Peyer's patch (tissue), 4 donors: Measurements from ENCODE around the gene ACTL6B. TPM values are rescaled to one million over a fixed set of nuclear protein-coding genes. Genes with fewer than 3 reads are reported as not detected.

ENCODE experiments used
- DNase-seq, 3 donors: peaks; one replicate each; pipeline ENCODE4 v3.0.0-alpha.2; 2017 to 2019
- H3K27ac ChIP-seq, 4 donors: fragments of 200-600 bp; sonication (generic); one replicate each; pipeline ENCODE4 v1.5.1; 2016 to 2019
- H3K27me3 ChIP-seq, 2 donors: fragments of 200-600 bp; sonication (generic); one replicate each; pipeline ENCODE4 v1.5.1; 2019
- H3K36me3 ChIP-seq, 3 donors: fragments of 200-600 bp; sonication (generic); one replicate each; pipeline ENCODE4 v1.5.1; 2016 to 2019
- H3K4me1 ChIP-seq, 4 donors: fragments of 200-600 bp; sonication (generic); one replicate each; pipeline ENCODE4 v1.5.1; 2016 to 2019
- H3K4me3 ChIP-seq, 4 donors: fragments of 200-600 bp; sonication (generic); 1 replicate in 3 of 4; 2 replicates in 1 of 4; pipeline ENCODE4 v1.5.1; 2016 to 2019; ENCODE audit warnings: mild to moderate bottlenecking in 1 of 4
- H3K9me3 ChIP-seq, 4 donors: fragments of 200-600 bp; sonication (generic); one replicate each; pipeline ENCODE4 v1.5.1; 2016 to 2019; ENCODE audit warnings: mild to moderate bottlenecking in 1 of 4
- POLR2A ChIP-seq, 2 donors: fragments of 450-650 bp; IDR thresholded peaks; one replicate each; pipeline ENCODE4 v1.5.1; 2017; ENCODE audit warnings: antibody characterized with exemption in 2 of 2, mild to moderate bottlenecking in 2 of 2, moderate library complexity in 2 of 2
- total RNA-seq, 4 donors: library from RNA; depleted of rRNA; stranded (reverse); fragments of >200 nt; gene quantifications; one replicate each; pipeline ENCODE4 v1.1.0, GENCODE V29; 2016
- TF ChIP-seq, protein P1 (sequence below), 6 experiments: fragments of 450-650 bp in 4 of 6; fragments of 200-600 bp in 2 of 6; sonication (generic) in 1 of 6; IDR thresholded peaks; one replicate each; pipeline ENCODE4 v1.5.1; 2017 to 2019; ENCODE audit warnings: antibody characterized with exemption in 6 of 6, mild to moderate bottlenecking in 3 of 6, moderate library complexity in 1 of 6

ACTL6B gene
- total RNA-seq, 4 donors from 2014 or later, result not detected

DNA sequence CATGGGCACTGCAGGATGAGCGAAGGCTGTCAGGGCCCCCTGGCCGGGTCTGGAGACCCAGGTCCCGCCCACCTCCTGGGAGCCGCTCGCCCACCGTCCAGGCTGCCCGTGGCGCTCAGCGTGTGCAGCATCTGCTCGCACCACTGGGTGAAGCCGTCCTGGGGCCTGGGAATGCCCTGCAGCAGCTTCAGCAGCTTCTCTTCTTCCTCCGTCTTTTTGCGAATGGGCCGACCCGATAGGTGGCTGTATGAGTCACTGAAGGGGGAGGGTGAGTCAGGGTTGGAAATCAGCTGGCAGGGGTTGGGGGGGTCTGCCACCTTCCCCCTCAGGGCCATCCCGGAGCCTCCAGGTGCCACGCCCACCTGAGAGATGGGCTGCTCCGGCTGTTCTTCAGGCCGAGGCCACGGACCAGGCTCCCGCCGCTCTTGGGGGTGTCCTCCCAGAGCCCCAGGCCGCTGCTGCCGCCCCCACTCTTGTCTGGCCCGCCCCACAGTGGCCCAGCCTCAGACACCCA lies 26.0 kb upstream of the ACTL6B start:
- H3K9me3 ChIP-seq, result no peaks in the 10 kb centered on the region
- H3K4me3 ChIP-seq, result no peak overlapping the region
- peaks cover 0 to 100% (median 0%) of the 10 kb centered on the region in 3 donors for H3K36me3 ChIP-seq
- peak in 1 of 3 donors; percentile 49 for DNase-seq
- H3K27ac ChIP-seq, result no peak overlapping the region
- peaks cover 0 to 21% (median 0%) of the 10 kb centered on the region in 4 donors for H3K4me1 ChIP-seq
- H3K27me3 ChIP-seq, result no peaks in the 10 kb centered on the region
- TF ChIP-seq, protein P1, sequence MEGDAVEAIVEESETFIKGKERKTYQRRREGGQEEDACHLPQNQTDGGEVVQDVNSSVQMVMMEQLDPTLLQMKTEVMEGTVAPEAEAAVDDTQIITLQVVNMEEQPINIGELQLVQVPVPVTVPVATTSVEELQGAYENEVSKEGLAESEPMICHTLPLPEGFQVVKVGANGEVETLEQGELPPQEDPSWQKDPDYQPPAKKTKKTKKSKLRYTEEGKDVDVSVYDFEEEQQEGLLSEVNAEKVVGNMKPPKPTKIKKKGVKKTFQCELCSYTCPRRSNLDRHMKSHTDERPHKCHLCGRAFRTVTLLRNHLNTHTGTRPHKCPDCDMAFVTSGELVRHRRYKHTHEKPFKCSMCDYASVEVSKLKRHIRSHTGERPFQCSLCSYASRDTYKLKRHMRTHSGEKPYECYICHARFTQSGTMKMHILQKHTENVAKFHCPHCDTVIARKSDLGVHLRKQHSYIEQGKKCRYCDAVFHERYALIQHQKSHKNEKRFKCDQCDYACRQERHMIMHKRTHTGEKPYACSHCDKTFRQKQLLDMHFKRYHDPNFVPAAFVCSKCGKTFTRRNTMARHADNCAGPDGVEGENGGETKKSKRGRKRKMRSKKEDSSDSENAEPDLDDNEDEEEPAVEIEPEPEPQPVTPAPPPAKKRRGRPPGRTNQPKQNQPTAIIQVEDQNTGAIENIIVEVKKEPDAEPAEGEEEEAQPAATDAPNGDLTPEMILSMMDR (IDR thresholded peaks at IDR 0.05), result no peak
- TF ChIP-seq POLR2A (IDR thresholded peaks at IDR 0.05), result no peak

GRCh38 chr7:100681491-100682227 lies 25.4 kb upstream of the ACTL6B start:
- peaks cover 0 to 100% (median 0%) of the 10 kb centered on the region in 3 donors for H3K36me3 ChIP-seq

GRCh38 chr7:100680576-100681271 lies 24.5 kb upstream of the ACTL6B start:
- Histone ChIP-seq H3K27ac (peak overlapping the region; percentile 22 to 43 (median 31)), H3K9me3 (no peaks in the 10 kb centered on the region), H3K27me3 (no peaks in the 10 kb centered on the region), H3K4me1 (peaks cover 0 to 35% (median 0%) of the 10 kb centered on the region in 4 donors), H3K4me3 (no peak overlapping the region), H3K36me3 (peaks cover 0 to 94% (median 0%) of the 10 kb centered on the region in 3 donors)
- no peak for TF ChIP-seq POLR2A (IDR thresholded peaks at IDR 0.05)
- TF ChIP-seq, protein P1 (IDR thresholded peaks at IDR 0.05), result no peak
- DNase-seq, result peak in 1 of 3 donors; percentile 49

More at GRCh38 chr7:100681491-100682227, 25.4 kb upstream of the ACTL6B start:
- TF ChIP-seq, protein P1 (IDR thresholded peaks at IDR 0.05), result no peak
- TF ChIP-seq POLR2A (IDR thresholded peaks at IDR 0.05), result no peak
- DNase-seq, result peak in 1 of 3 donors; percentile 47
- Histone ChIP-seq H3K27me3 (no peaks in the 10 kb centered on the region), H3K4me1 (peaks cover 0 to 26% (median 0%) of the 10 kb centered on the region in 4 donors), H3K4me3 (no peak overlapping the region), H3K27ac (no peak overlapping the region), H3K9me3 (no peaks in the 10 kb centered on the region)

DNA sequence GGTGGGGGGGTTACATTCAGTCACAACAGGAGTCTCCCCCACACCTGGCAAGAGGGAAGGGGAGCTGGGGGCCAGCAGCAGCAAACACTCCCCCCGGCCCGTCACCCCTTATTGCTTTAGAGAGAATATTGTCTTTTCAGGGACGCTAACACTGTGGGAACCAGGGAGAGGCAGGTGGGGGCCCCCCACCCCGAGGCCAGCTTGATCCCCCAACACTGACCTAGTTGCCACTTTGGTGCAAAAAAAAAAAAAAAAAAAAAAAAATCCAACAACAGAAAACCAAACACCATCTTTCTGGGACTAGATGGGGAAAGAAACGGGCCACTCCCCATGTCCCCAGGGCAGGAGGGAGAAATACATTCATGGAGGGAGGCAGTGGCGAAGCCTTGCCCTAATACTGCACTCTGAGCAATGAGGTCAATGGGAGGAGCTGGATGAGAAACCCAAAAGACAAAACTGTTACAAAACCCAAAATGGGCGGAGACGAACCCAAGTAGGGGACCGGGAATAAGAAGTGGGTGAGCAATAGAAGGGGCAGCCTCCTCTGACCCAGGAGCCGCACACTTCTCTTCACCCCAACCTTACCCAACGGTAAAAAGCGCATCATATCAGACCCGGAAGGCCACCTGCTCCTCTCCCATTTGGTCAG lies 23.8 kb upstream of the ACTL6B start:
- Histone ChIP-seq H3K36me3 (peaks cover 0 to 87% (median 0%) of the 10 kb centered on the region in 3 donors), H3K27me3 (no peaks in the 10 kb centered on the region), H3K4me1 (peaks cover 0 to 36% (median 2%) of the 10 kb centered on the region in 4 donors), H3K27ac (peak overlapping the region; percentile 22 to 43 (median 34)), H3K4me3 (no peak overlapping the region), H3K9me3 (no peaks in the 10 kb centered on the region)
- TF ChIP-seq POLR2A (IDR thresholded peaks at IDR 0.05), result no peak
- TF ChIP-seq, protein P1 (IDR thresholded peaks at IDR 0.05), result no peak
- DNase-seq, result no peak
